NT2/D1 (cell line): Measurements from ENCODE around the gene LRRC42.

Source experiments
- SUZ12 ChIP-seq: IDR thresholded peaks from 2 replicates; pipeline ENCODE4 v1.6.1; 2011; ENCODE audit not compliant: insufficient read length, insufficient read depth; ENCODE audit errors: extremely low read depth
- YY1 ChIP-seq: IDR thresholded peaks from 2 replicates; pipeline ENCODE4 v1.6.1; 2011; ENCODE audit not compliant: insufficient read length, insufficient read depth

DNA sequence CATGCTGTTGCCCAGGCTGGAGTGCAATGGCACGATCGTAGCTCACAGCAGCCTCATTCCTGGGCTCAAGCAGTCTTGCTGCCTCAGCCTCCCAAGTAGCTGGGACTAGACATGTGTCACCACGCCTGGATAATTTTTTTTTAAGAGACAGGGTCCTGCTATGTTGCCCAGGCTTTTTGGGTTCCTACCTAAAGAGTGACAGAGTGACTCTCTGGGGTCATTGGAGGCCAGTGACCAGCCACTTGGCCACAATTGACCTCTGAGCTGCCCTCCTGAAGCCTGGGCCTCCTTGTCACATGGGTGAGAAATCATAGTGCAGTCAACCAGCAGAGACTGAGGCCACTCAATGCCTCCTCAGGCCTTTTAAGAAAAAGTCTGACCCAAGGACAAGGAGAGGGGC, 46.4 kb upstream of the LRRC42 start:
- TF ChIP-seq YY1, result no peak
- TF ChIP-seq SUZ12, result no peak
